Measurements from ENCODE around the gene IRAG1. TPM values are rescaled to one million over a fixed set of nuclear protein-coding genes. Genes with fewer than 3 reads are reported as not detected.

IRAG1 gene
- total RNA-seq, 2 donors from 2014 or later = 3.5 to 18.7 TPM

DNA sequence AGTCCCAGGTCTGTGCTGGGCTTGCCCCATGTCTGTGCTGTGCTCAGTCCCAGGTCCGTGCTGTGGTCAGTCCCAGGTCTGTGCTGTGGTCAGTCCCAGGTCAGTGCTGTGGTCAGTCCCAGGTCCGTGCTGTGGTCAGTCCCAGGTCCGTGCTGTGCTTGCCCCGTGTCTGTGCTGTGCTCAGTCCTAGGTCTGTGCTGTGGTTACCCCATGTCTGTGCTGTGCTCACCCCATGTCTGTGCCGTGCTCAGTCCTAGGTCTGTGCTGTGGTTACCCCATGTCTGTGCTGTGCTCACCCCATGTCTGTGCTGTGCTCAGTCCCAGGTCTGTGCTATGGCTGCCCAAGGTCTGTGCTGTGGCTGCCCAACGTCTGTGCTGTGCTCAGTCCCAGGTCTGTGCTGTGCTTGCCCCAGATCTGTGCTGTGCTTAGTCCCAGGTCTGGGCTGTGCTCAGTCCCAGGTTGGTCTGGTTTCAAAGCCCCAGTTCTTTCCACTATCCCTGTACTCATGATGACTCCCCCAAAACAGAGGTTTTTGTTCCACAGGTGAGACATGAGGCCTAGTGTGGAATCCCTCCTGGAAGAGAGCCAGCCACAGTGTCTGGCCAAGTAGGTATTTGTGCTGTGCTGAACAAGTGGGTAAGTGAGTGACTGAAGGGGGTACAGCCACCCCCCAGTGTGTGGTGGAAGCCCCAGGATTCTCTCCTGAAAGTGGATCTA lies 34.8 kb downstream of the IRAG1 start:
- H3K9ac ChIP-seq (ENCODE audit: low read depth in 2 of 2, low read length in 2 of 2) = peak overlapping the region; percentile 4 to 32

GRCh38 chr11:10657308-10658271 lies 36.0 kb downstream of the IRAG1 start:
- Histone ChIP-seq H3K4me3 (no peak overlapping the region), H3K27ac (peak overlapping the region; percentile 48), H3K27me3 (no peaks in the 10 kb centered on the region), H3K4me1 (no peaks in the 10 kb centered on the region), H3K36me3 (no peaks in the 10 kb centered on the region), H3K9me3 (no peaks in the 10 kb centered on the region), H3K9ac (ENCODE audit: low read depth in 2 of 2, low read length in 2 of 2) (no peak overlapping the region)
- DNase-seq = no peak
- intact Hi-C loops (cut with DNase I) = loop anchor here (2.0 to 10.0 kb wide), 2 partner anchors 77 to 143 kb away; no protein-coding TSS in a partner anchor
- TF ChIP-seq, protein P1, sequence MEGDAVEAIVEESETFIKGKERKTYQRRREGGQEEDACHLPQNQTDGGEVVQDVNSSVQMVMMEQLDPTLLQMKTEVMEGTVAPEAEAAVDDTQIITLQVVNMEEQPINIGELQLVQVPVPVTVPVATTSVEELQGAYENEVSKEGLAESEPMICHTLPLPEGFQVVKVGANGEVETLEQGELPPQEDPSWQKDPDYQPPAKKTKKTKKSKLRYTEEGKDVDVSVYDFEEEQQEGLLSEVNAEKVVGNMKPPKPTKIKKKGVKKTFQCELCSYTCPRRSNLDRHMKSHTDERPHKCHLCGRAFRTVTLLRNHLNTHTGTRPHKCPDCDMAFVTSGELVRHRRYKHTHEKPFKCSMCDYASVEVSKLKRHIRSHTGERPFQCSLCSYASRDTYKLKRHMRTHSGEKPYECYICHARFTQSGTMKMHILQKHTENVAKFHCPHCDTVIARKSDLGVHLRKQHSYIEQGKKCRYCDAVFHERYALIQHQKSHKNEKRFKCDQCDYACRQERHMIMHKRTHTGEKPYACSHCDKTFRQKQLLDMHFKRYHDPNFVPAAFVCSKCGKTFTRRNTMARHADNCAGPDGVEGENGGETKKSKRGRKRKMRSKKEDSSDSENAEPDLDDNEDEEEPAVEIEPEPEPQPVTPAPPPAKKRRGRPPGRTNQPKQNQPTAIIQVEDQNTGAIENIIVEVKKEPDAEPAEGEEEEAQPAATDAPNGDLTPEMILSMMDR (IDR thresholded peaks at IDR 0.05) = no peak

More for the DNA sequence above, 34.8 kb downstream of the IRAG1 start:
- H3K4me1 ChIP-seq = no peaks in the 10 kb centered on the region
- no peaks in the 10 kb centered on the region for H3K36me3 ChIP-seq
- no peak for DNase-seq
- H3K9me3 ChIP-seq = no peaks in the 10 kb centered on the region
- no peak overlapping the region for H3K4me3 ChIP-seq
- peak overlapping the region; percentile 48 for H3K27ac ChIP-seq
- H3K27me3 ChIP-seq = no peaks in the 10 kb centered on the region
- intact Hi-C loops (cut with DNase I) = loop anchor here (2.0 to 10.0 kb wide), 2 partner anchors 76 to 144 kb away; no protein-coding TSS in a partner anchor
- TF ChIP-seq, protein P1 (IDR thresholded peaks at IDR 0.05) = no peak

DNA sequence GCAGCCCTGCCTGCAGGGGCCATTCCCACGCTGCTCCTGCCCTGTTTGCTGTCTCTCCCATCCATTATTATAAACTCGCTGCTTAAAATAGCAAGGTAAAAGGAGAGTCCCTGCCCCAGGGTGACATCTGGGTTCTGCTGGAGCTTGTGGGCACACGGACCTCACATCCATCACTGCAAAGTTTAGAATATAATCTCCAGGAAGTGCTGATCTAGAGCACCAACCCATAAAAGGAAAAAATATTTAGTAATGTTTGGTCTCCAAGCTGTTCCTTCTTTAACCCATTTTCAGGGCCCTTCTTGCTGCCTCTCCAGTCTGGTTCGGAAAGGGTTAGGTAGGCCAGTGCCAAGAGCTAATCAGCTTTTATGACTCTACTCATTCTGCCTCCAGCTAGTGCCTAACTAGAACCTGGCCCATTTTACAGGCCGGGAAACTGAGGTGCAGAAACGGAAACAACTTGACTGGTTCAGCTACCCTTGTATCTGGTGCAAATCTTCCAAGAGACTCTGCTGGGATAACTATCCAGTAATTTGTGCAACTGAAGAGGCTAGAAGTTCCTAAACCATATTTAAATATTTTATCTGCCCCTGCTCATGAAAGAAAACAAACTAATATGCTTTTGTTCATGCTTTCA lies 37.5 kb downstream of the IRAG1 start:
- Histone ChIP-seq H3K27me3 (no peaks in the 10 kb centered on the region), H3K27ac (peak overlapping the region; percentile 32), H3K36me3 (no peaks in the 10 kb centered on the region), H3K9me3 (no peaks in the 10 kb centered on the region), H3K4me3 (no peak overlapping the region), H3K4me1 (no peaks in the 10 kb centered on the region), H3K9ac (ENCODE audit: low read depth in 2 of 2, low read length in 2 of 2) (peak overlapping the region in 1 of 2 donors; percentile 14)
- DNase-seq = no peak
- intact Hi-C loops (cut with DNase I) = loop anchor here (2.0 to 10.0 kb wide), 2 partner anchors 141 to 249 kb away; no protein-coding TSS in a partner anchor
- TF ChIP-seq, protein P1 (IDR thresholded peaks at IDR 0.05) = no peak

GRCh38 chr11:10655227-10655626 lies 38.3 kb downstream of the IRAG1 start:
- Histone ChIP-seq H3K9ac (ENCODE audit: low read depth in 2 of 2, low read length in 2 of 2) (peak overlapping the region in 1 of 2 donors; percentile 14), H3K27ac (peak overlapping the region; percentile 32), H3K4me3 (no peak overlapping the region), H3K27me3 (no peaks in the 10 kb centered on the region), H3K9me3 (no peaks in the 10 kb centered on the region), H3K4me1 (no peaks in the 10 kb centered on the region), H3K36me3 (no peaks in the 10 kb centered on the region)
- TF ChIP-seq, protein P1 (IDR thresholded peaks at IDR 0.05) = no peak
- DNase-seq = no peak
- intact Hi-C loops (cut with DNase I) = loop anchor here (2.0 to 10.0 kb wide), 2 partner anchors 140 to 248 kb away; no protein-coding TSS in a partner anchor

GRCh38 chr11:10654811-10655150 lies 38.8 kb downstream of the IRAG1 start:
- H3K27me3 ChIP-seq = no peaks in the 10 kb centered on the region
- intact Hi-C loops (cut with DNase I) = loop anchor here (2.0 to 10.0 kb wide), 2 partner anchors 140 to 248 kb away; no protein-coding TSS in a partner anchor
- DNase-seq = no peak
- no peak overlapping the region for H3K9ac ChIP-seq (ENCODE audit: low read depth in 2 of 2, low read length in 2 of 2)
- TF ChIP-seq, protein P1 (IDR thresholded peaks at IDR 0.05) = no peak
- H3K36me3 ChIP-seq = no peaks in the 10 kb centered on the region
- no peaks in the 10 kb centered on the region for H3K4me1 ChIP-seq
- H3K9me3 ChIP-seq = no peaks in the 10 kb centered on the region
- peak overlapping the region; percentile 32 for H3K27ac ChIP-seq
- H3K4me3 ChIP-seq = no peak overlapping the region
